HCT116 (cell line): ENCODE measurements around the gene ZNF451. TPM values are rescaled to one million over a fixed set of nuclear protein-coding genes. Genes with fewer than 3 reads are reported as not detected.

Experiments
- ATAC-seq: fragments of 200-7000 bp; cut with Tn5 transposase; 2 replicates; pipeline ENCODE4 v1.9.1; 2020; ENCODE audit warnings: mild to moderate bottlenecking, moderate library complexity
- BruUV-seq: library from RNA; stranded (reverse); fragments of 400-500 nt; replicated peaks from 2 replicates; lab custom pipeline; 2021; lab: Mats Ljungman, UMichigan
- CTCF ChIA-PET: fragments of 300-600 bp; sonication (Branson Sonifier 250); formaldehyde crosslinking; loops from one replicate; lab custom pipeline; 2021; ENCODE audit warnings: antibody characterized with exemption; lab: Charles Lee
- POLR2A ChIA-PET: fragments of 300-600, 350-600 bp; sonication (Branson Sonifier 250); formaldehyde crosslinking; loops from one replicate; lab custom pipeline; 2021; ENCODE audit warnings: antibody characterized with exemption; lab: Charles Lee
- RAD21 ChIA-PET, 2 experiments: fragments of 300-600 bp; sonication (Branson Sonifier 250); formaldehyde crosslinking; loops; one replicate each; lab custom pipeline; 2023; ENCODE audit warnings: low total read pairs in 2 of 2; ENCODE audit not compliant: uncharacterized antibody in 2 of 2, unreplicated experiment in 2 of 2, low non-redundant PET in 1 of 2; lab: Charles Lee
- DNase-seq: peaks from one replicate; pipeline ENCODE4 v3.0.0-alpha.2; 2010; ENCODE audit warnings: low read depth, low spot score
- H2AFZ ChIP-seq: fragments of 200-600 bp; shearing (Covaris generic), sonication (generic); 2 replicates; pipeline ENCODE4 v1.6.1; 2017; ENCODE audit warnings: low read depth, mixed run types, mixed read lengths, antibody characterized with exemption, low read length; ENCODE audit not compliant: poor library complexity, severe bottlenecking
- H3K27ac ChIP-seq: 2 replicates; pipeline ENCODE4 v1.5.1; 2012; ENCODE audit warnings: low read depth, low read length
- H3K27me3 ChIP-seq: fragments of 200-600 bp; sonication (generic); 2 replicates; pipeline ENCODE4 v1.6.1; 2016; ENCODE audit warnings: mixed run types, low read length, mixed read lengths; ENCODE audit not compliant: insufficient read depth
- H3K36me3 ChIP-seq, 2 experiments: fragments of 200-500 bp in 1 of 2; fragments of 200-600 bp in 1 of 2; sonication (Bioruptor generic) in 1 of 2; sonication (generic) in 1 of 2; 2 replicates each; pipeline versions ENCODE4 v1.5.1 to v1.6.1; 2014 to 2016; ENCODE audit warnings: low read length in 2 of 2, inconsistent platforms in 1 of 2, mixed read lengths in 1 of 2, mixed run types in 1 of 2; ENCODE audit not compliant: insufficient read depth in 2 of 2, control insufficient read depth in 1 of 2
- H3K4me1 ChIP-seq, 2 experiments: fragments of 200-600 bp in 1 of 2; sonication (generic) in 1 of 2; 2 replicates each; pipeline versions ENCODE4 v1.5.1 to v1.6.1; 2012 to 2017; ENCODE audit warnings: low read length in 2 of 2, inconsistent platforms in 1 of 2, mild to moderate bottlenecking in 1 of 2, mixed read lengths in 1 of 2, mixed run types in 1 of 2, moderate library complexity in 1 of 2; ENCODE audit not compliant: insufficient read depth in 2 of 2, control insufficient read depth in 1 of 2
- H3K4me2 ChIP-seq: fragments of 200-600 bp; sonication (generic); 2 replicates; pipeline ENCODE4 v1.6.1; 2017; ENCODE audit warnings: mixed run types, low read length, mixed read lengths
- H3K4me3 ChIP-seq, 2 experiments: fragments of 200-600 bp in 1 of 2; sonication (generic) in 1 of 2; replicated peaks in 1 of 2; 2 replicates each; pipeline ENCODE4 v1.5.1; 2011 to 2016; ENCODE audit warnings: low read length in 2 of 2, control low read depth in 1 of 2, low read depth in 1 of 2, mild to moderate bottlenecking in 1 of 2, mixed read lengths in 1 of 2, mixed run types in 1 of 2
- H3K79me2 ChIP-seq: fragments of 200-600 bp; sonication (generic); 2 replicates; pipeline ENCODE4 v1.6.1; 2017; ENCODE audit warnings: mild to moderate bottlenecking, mixed run types, low read length, moderate library complexity, mixed read lengths; ENCODE audit not compliant: insufficient read depth
- H3K9ac ChIP-seq: fragments of 200-600 bp; sonication (generic); 2 replicates; pipeline ENCODE4 v1.6.1; 2016; ENCODE audit warnings: low read length, mixed read lengths
- H3K9me2 ChIP-seq: fragments of 200-600 bp; sonication (generic), shearing (Covaris generic); 2 replicates; pipeline ENCODE4 v1.6.1; 2017; ENCODE audit warnings: mixed run types, mild to moderate bottlenecking, moderate library complexity; ENCODE audit not compliant: insufficient read depth
- H3K9me3 ChIP-seq, 2 experiments: fragments of 200-500 bp in 1 of 2; fragments of 200-600 bp in 1 of 2; sonication (Bioruptor generic) in 1 of 2; sonication (generic) in 1 of 2; 2 replicates each; pipeline ENCODE4 v1.6.1; 2014 to 2017; ENCODE audit warnings: low read length in 2 of 2, mixed read lengths in 2 of 2, inconsistent platforms in 1 of 2, low read depth in 1 of 2, mild to moderate bottlenecking in 1 of 2, mixed run types in 1 of 2, moderate library complexity in 1 of 2; ENCODE audit not compliant: control insufficient read depth in 1 of 2, insufficient read depth in 1 of 2
- H4K20me1 ChIP-seq: fragments of 200-600 bp; sonication (generic), shearing (Covaris generic); 2 replicates; pipeline ENCODE4 v1.6.1; 2017; ENCODE audit warnings: mixed run types, mild to moderate bottlenecking, moderate library complexity; ENCODE audit not compliant: insufficient read depth
- CBX3 ChIP-seq: IDR thresholded peaks from 2 replicates; pipeline ENCODE4 v1.6.1; 2012; ENCODE audit warnings: low read depth
- CEBPB ChIP-seq: IDR thresholded peaks from 2 replicates; pipeline ENCODE4 v1.6.1; 2012; ENCODE audit warnings: low read depth
- EGR1 ChIP-seq: IDR thresholded peaks from 2 replicates; pipeline ENCODE4 v1.6.1; 2012; ENCODE audit warnings: low read depth
- ELF1 ChIP-seq: IDR thresholded peaks from 2 replicates; pipeline ENCODE4 v1.6.1; 2012; ENCODE audit warnings: low read depth, borderline replicate concordance
- EZH2 ChIP-seq: fragments of 200-600 bp; sonication (generic); IDR thresholded peaks from 2 replicates; pipeline ENCODE4 v1.6.1; 2017; ENCODE audit warnings: antibody characterized with exemption, mixed run types
- EZH2phosphoT487 ChIP-seq: fragments of 200-600 bp; IDR thresholded peaks from 2 replicates; pipeline ENCODE4 v1.6.1; 2018; ENCODE audit warnings: antibody characterized with exemption, borderline replicate concordance
- FOSL1 ChIP-seq: IDR thresholded peaks from 2 replicates; pipeline ENCODE4 v1.6.1; 2012; ENCODE audit warnings: low read depth
- JUND ChIP-seq: IDR thresholded peaks from 2 replicates; pipeline ENCODE4 v1.6.1; 2012
- POLR2A ChIP-seq: IDR thresholded peaks from 2 replicates; pipeline ENCODE4 v1.7.0; 2011; ENCODE audit warnings: borderline replicate concordance; ENCODE audit not compliant: insufficient read depth, insufficient read length; ENCODE audit errors: extremely low read depth
- POLR2AphosphoS5 ChIP-seq: IDR thresholded peaks from 2 replicates; pipeline ENCODE4 v1.6.1; 2011; ENCODE audit warnings: mild to moderate bottlenecking, low read depth, low read length, moderate library complexity
- REST ChIP-seq: IDR thresholded peaks from 2 replicates; pipeline ENCODE4 v1.6.1; 2012; ENCODE audit warnings: low read depth
- SIN3A ChIP-seq: IDR thresholded peaks from 2 replicates; pipeline ENCODE4 v1.6.1; 2012; ENCODE audit warnings: low read depth
- SP1 ChIP-seq: IDR thresholded peaks from 2 replicates; pipeline ENCODE4 v1.6.1; 2012; ENCODE audit warnings: low read depth
- SRF ChIP-seq: IDR thresholded peaks from 2 replicates; pipeline ENCODE4 v1.6.1; 2012; ENCODE audit warnings: low read depth
- TCF7L2 ChIP-seq: IDR thresholded peaks from 2 replicates; pipeline ENCODE4 v1.7.0; 2011; ENCODE audit warnings: borderline replicate concordance, inconsistent platforms; ENCODE audit not compliant: insufficient read depth, insufficient read length; ENCODE audit errors: extremely low read depth
- YY1 ChIP-seq: IDR thresholded peaks from 2 replicates; pipeline ENCODE4 v1.6.1; 2011; ENCODE audit warnings: low read length, low read depth, moderate library complexity, mild to moderate bottlenecking; ENCODE audit not compliant: insufficient replicate concordance; ENCODE audit errors: extremely low read depth
- ZFX ChIP-seq: fragments of 450-650 bp; IDR thresholded peaks from 2 replicates; pipeline ENCODE4 v1.6.1; 2017
- ZNF274 ChIP-seq: fragments of 200-500 bp; sonication (Bioruptor generic); IDR thresholded peaks from 2 replicates; pipeline ENCODE4 v1.6.1; 2014; ENCODE audit warnings: mild to moderate bottlenecking, low read depth, low read length, inconsistent platforms
- intact Hi-C: fragments of 100-400 bp; cut with micrococcal nuclease; formaldehyde crosslinking; loops from 2 replicates; pipeline ENCODE4 v1.10.0; 2022
- total RNA-seq: library from RNA; stranded (reverse); gene quantifications from one replicate; pipeline ENCODE4 v1.2.1, GENCODE V29; 2021; ENCODE audit not compliant: unreplicated experiment
- TF ChIP-seq, protein P1 (sequence below), 3 experiments: fragments of 200-600 bp in 1 of 3; sonication (generic) in 1 of 3; IDR thresholded peaks in 2 of 3; conservative IDR thresholded peaks in 1 of 3; 2 replicates each; pipeline ENCODE4 v1.5.1; 2012 to 2017; ENCODE audit warnings: low read depth in 2 of 3, low read length in 2 of 3, antibody characterized with exemption in 1 of 3, borderline replicate concordance in 1 of 3, control low read depth in 1 of 3, mild to moderate bottlenecking in 1 of 3, mixed read lengths in 1 of 3, mixed run types in 1 of 3, moderate library complexity in 1 of 3; ENCODE audit not compliant: insufficient read depth in 1 of 3
- TF ChIP-seq, protein P2 (sequence below): IDR thresholded peaks from 2 replicates; pipeline ENCODE4 v1.6.1; 2012

Gene ZNF451
- total RNA-seq, 1 experiment from 2014 or later: 49.1 TPM

- ChIA-PET CTCF (no interaction called here), POLR2A (interaction anchor here (0.7 to 1.6 kb wide), 2 partner anchors 10 to 109 kb away, joined by 4 read pairs; partner anchors contain the start of gene BAG2), RAD21 (no interaction called here)
- TF ChIP-seq JUND (no peak), POLR2AphosphoS5 (no peak), EZH2 (no peak), EGR1 (no peak), EZH2phosphoT487 (no peak), ZFX (no peak), SRF (no peak), REST (no peak), SP1 (no peak), ZNF274 (no peak), CBX3 (no peak), ELF1 (no peak), TCF7L2 (no peak), YY1 (no peak), SIN3A (no peak), POLR2A (no peak), FOSL1 (no peak), CEBPB (no peak)
- TF ChIP-seq, protein P1, sequence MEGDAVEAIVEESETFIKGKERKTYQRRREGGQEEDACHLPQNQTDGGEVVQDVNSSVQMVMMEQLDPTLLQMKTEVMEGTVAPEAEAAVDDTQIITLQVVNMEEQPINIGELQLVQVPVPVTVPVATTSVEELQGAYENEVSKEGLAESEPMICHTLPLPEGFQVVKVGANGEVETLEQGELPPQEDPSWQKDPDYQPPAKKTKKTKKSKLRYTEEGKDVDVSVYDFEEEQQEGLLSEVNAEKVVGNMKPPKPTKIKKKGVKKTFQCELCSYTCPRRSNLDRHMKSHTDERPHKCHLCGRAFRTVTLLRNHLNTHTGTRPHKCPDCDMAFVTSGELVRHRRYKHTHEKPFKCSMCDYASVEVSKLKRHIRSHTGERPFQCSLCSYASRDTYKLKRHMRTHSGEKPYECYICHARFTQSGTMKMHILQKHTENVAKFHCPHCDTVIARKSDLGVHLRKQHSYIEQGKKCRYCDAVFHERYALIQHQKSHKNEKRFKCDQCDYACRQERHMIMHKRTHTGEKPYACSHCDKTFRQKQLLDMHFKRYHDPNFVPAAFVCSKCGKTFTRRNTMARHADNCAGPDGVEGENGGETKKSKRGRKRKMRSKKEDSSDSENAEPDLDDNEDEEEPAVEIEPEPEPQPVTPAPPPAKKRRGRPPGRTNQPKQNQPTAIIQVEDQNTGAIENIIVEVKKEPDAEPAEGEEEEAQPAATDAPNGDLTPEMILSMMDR (IDR thresholded peaks at IDR 0.05 in 2 of 3, conservative IDR thresholded peaks at IDR 0.05 in 1 of 3; ENCODE audit: borderline replicate concordance in 1 of 3, insufficient read depth in 1 of 3, low read depth in 2 of 3, low read length in 2 of 3): no peak
- TF ChIP-seq, protein P2, sequence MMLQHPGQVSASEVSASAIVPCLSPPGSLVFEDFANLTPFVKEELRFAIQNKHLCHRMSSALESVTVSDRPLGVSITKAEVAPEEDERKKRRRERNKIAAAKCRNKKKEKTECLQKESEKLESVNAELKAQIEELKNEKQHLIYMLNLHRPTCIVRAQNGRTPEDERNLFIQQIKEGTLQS: no peak
- H3K9ac ChIP-seq: no peak overlapping the region
- no peaks in the 10 kb centered on the region for H3K4me1 ChIP-seq
- no peak overlapping the region for H3K4me3 ChIP-seq
- H3K4me2 ChIP-seq: no peak overlapping the region
- no peaks in the 10 kb centered on the region for H3K9me2 ChIP-seq
- DNase-seq: no peak
- no peak overlapping the region for H3K27ac ChIP-seq
- peaks cover 4 to 12% of the 10 kb centered on the region in 2 experiments; a peak in 2 of 4 replicates for H3K9me3 ChIP-seq
- H3K79me2 ChIP-seq: no peaks in the 10 kb centered on the region
- ATAC-seq: no peak
- peaks cover 3 to 22% of the 10 kb centered on the region in 2 experiments; a peak in 2 of 4 replicates for H3K36me3 ChIP-seq
- H2AFZ ChIP-seq: no peak overlapping the region
- intact Hi-C loops: no loop called here
- no TSS peak for BruUV-seq
- no peaks in the 10 kb centered on the region for H4K20me1 ChIP-seq
- H3K27me3 ChIP-seq: no peaks in the 10 kb centered on the region
Observed at GRCh38 chr6:57162028-57162427, 72.0 kb downstream of the ZNF451 start.
